SHP77 treated with DMSO at 0.1 percent for 48 hours (cell line): ENCODE measurements around the gene MCF2L2.
"Not testable (repeated sequence)": the region's sequence is repeated elsewhere in the genome, so short reads cannot be mapped to it uniquely, and the experiment has no call there.

ENCODE experiments used
- DNase-seq: peaks from one replicate; lab custom pipeline; 2025; lab: John Stamatoyannopoulos, UW

The MCF2L2 gene

DNA sequence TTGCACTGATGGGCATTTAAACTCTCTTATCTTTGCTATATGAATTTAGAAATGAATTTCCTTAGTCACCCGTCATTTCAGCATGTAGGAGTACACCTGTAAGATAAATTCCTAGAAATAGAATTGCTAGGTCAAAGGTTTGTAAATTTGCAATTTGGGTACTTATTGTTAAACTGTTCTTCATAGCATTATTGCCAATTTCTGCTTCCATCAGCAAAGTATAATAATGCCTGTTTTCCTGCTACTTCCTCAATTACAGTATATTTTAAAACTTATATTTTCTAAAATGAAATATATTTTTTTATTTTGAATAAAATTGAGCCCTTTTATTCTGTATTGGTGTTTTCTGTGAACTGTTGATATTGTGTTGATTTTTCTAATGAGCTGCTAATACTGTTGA is 16.3 kb upstream of the MCF2L2 start:
- no peak for DNase-seq

DNA sequence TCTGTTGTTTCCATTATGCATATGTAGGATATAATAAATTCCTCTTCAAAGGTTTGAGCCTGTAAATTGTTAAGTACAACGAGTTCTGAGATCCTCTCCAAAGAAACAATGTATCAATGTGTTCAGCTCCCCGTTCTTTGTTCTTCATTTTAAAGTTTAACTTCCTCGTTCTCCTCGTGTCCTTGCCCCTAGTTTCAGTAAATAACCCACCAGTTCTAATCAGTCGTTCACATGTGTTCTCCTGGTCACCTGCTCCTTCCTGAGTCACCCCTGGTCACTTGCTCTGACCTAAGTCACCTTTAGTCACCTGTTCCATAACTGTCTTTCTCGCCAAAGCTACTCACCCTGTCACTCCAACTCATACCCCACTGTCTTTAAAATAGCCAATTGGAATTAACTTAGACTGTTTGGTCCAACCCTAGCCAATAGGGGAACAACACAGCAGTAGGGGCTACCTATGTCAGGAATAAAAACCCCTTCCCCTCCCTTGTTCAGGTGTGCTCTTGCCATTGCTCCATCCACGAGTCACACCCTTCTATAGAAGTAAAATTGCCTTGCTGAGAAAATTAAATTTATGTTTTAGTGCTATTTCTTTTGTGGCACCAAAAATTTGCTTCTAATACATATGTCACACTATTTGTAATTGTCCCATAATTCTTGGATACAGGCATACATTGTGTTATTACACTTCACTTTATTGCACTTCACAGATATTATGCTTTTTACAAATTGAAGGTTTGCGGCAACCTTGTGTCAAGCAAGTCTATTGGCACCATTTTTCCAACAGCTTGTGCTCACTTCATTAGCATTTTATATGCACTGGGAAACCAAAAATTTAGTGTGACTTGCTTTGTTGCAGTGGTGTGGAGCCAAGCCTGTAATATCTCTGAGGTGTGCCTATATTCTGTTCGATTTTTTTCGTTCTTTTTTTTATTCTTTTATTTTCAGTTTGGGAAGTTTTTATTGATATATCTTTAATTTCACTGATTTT is 15.3 kb upstream of the MCF2L2 start:
- DNase-seq = no peak

DNA sequence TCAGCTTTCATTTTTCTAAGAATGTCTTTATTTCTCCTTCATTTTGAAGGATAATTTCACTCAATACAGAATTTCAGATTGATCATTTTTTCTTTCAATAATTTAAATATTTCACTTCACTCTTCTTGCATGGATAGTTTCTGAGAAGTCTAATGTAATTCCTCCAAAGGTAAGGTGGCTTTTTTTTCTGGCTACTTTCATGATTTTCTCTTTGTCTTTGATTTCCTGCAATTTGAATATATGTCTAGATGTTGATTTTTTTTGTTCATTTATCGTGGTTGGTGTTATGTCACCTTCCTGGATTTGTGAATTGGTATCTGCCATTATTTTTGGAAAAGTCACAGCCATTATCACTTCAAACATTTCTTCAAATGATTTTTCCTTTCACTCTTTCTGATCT is 14.6 kb upstream of the MCF2L2 start:
- no peak for DNase-seq

DNA sequence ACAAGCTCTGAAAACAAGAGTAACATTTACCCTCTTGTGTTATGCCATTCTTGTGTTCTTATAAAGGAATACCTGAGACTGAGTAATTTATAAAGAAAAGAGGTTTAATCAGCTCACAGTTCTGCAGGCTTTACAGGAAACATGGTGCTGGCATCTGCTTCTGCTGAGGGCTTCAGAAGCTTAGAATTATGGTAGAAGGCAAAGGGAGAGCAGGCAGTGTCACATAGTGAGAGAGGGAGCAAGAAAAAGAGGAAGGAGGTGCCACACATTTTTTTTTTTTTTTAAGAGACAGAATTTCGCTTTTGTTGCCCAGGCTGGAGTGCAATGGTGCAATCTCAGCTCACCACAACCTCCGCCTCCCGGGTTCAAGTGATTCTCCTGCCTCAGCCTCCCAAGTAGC is 12.1 kb upstream of the MCF2L2 start:
- DNase-seq = not testable (repeated sequence)

DNA sequence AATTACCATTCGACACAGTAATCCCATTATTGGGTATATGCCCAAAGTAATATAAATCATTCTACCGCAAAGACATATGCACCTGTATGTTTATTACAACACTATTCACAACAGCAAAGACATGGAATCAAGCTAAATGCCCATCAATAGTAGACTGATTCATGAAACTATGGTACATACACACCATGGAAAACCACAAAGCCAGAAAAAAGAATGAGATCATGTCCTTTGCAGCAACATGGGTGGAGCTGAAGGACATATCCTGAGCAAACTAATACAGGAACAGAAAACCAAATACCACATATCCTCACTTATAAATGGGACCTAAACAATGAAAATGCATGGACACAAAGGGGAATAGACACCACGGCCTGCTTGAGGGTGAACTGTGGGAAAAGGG is 11.1 kb upstream of the MCF2L2 start:
- DNase-seq = no peak

DNA sequence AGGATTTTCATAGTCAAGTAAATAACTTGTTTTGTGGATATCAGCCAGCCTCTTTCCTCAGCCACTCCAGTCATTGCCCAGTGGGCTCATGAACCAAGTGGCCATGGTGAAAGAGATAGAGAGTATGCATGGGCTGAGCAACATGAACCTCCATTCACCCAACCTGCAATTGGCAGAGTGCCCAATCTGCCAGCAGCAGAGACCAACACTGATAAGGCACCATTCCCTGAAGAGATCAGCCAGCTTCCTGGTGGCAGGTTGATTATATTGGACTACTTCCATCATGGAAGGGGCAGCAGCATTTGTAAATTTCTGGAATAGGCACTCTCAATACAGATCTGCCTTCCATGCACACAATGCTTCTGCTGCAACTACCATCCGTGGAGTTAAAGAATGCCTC is 10.3 kb upstream of the MCF2L2 start:
- DNase-seq = no peak

DNA sequence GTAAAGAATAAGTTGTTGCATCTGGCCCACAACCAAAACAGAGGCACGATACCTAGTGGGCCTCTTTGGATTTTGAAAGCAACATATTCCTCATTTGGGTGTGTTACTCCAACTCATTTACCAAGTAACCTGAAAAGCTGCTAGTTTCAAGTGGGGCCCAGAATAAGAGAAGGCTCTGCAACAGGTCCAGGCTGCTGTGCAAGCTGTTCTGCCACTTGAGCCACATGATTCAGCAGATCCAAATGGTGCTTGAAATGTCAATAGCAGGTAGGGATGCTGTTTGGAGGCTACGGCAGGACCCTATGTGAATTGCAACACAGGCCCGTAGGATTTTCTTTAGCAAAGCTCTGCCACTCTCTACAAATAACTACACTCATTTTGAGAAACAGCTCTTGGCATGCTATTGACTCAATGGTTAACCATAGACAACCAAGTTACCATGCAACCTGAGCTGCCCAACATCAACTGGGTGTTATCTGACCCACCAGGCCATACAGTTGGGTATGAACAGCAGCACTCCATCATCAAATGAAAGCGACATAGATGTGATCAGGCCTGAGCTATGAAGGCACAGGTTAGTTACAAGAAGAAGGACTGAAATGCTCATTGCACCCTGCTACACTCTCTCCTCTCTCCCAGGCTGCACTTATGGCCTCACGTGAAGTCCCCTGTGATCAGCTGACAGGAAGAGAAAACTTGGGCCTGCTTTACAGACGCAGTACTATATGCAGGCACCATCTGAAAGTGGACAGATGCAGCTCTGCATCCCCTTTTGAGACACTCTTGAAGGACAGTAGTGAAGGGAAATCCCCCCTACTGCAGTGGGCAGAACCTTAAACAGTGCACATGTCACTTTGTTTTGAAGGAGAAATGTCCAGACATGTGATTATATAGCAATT is 9.5 kb upstream of the MCF2L2 start:
- no peak for DNase-seq

DNA sequence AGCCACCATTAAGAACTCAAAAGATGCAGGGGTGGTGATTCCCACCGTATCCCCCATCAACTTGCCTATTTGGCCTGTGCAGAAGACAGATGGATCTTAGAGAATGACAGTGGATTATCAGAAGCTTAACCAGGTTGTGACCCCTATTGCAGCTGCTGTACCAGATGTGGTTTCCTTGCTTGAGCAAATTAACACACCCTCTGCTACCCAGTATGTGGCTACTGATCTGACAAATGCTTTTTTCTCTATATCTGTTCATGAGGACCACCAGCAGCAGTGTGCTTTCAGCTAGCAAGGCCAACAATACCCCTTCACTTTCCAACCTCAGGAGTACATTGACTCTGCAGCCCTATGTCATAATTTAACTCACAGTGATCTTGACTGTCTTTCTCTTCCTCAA is 8.6 kb upstream of the MCF2L2 start:
- no peak for DNase-seq

DNA sequence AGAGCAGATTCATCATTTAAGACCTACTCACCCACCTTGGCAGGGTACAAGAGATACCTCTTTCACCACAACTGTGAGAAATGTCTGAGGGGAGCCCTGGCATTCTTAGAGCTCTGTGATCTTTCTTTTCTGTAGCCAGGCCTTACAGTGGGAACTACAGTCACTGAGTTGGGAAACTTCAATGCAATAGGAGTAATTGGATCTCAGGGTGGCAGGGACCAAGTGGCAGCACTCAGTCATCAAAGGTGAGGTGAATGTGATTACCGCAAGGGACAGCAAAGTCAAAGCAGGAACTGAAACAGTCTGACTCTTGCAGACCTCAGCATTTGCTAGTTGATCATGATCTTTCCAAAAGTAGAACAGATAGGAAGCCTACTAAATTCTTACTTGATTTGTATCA is 7.2 kb upstream of the MCF2L2 start:
- DNase-seq = no peak

DNA sequence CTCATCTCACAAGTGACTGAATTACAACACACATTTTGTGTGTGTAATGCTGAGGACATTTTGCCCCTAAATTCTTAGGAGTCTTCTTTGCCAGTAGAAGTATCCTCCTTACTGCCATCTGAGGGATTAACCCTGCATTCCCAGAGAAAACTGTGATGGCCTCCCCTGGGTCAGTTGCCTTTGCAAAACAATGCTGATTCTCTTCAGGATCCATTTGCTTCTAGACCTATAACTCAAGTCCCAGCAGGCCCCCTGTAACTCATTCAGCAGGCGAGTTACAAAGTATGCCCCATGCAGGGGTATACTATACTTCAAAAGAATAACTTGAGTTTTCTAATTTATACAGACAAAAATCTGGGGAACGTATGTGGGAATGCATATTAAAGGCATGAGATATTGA is 6.6 kb upstream of the MCF2L2 start:
- DNase-seq = no peak

DNA sequence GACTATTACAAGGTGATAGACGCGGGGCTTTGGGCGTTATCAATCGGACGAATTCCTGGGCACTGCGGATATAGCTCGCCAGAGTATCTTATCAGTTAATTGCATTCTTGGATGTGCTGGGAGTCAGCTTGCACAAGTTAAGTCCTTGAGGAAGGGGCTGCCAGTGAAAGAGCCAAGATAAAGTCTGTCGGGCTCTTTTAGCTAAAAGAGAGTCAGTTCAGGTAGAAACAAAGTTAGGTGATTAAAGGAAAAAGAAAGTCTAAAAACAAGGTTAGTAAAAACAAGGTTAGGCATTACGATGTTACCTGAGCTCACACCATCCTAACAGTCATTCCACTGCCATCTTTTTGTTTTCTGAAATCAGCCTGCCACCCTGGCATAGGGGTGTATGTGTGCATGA is 6.1 kb upstream of the MCF2L2 start:
- DNase-seq = no peak

DNA sequence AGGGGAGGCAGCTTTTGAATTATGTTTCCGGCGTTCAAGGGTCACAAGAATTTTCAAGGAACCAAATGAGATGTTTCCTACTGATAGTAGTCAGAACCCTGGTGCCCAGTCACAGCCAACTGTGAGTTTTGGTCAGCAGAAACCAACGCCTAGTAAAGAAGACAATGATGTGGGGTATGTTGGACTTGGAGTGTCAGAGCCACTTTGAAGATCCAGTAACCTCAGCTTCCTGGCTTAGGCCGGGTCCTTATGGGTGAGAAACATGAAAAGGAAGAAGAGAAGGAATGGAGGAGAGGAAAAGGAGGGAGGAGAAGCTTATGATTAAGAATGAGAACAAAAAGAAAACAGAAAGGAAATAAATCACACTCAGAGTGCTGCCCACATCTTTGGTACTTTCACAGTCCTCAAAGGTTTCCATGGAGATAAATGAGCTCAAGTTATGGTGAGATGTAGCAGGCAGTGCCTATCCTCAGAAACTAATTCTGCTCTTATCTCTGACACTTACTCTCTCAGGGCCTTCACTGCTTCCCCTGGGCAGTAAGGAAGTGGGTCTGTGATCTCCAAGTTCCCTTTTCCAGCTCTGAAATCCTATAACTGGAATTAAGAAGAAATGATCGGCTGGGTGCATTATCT is 2.0 kb upstream of the MCF2L2 start:
- DNase-seq = no peak

DNA sequence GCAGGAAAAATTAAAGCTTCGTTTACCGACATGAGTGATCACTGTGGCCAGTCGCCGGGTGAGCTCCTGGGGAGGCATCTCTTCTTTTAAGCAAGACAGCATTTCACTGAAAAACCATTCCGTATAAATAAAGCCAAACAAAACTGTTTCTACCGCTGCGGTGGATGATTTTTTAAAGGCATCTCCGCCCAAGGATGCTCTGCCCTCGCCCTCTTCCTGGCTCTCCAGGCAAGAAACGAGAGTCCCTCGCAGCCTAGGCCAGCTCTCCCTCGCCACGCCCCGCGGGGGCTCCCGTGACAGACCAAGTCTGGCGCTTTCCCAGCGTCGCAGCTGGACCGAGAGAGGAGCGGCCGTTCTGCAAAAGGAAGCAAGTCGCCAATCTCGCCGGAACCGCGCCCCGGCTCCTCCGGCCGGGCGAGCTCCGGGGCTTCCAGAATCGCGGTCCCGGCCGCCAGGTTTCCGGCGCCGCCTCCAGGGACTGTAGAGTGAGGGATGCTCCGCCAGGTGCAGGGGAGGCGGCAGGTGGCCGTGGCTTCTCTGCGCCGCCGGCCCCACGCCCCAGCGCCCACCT is 458 bp downstream of the MCF2L2 start:
- DNase-seq = no peak

DNA sequence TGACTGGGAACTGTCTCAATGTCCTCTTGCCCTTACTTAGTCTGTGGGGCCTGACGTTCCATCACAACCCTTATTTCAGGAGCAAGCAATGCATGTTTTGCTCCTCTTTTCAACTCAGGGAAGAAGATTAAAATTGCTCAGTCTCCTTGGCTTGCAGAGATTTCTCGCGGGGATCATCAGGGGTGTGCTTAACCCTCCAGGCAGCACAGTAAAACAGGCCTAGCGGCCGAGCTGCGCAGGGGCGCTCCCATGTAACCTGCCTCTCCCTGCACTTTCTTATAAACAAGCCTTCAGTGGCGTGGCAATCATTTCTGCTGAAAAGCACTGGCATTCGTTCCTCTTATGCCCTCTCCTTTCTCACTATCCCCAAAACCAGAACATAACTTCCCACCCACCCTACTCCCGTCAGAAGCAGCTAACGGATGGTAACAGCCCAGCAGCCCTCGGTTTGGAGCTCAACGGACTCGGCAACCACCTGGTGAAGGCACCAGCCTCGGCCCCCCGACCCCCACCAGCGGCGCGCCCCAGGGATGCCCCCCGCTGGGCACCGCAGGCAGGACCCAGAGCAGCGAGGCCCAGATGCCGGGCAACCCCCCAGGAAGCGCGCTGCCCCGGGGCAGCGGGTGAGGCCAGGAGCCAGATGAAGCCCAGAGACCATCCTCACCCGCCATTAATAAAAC is 1.1 kb downstream of the MCF2L2 start:
- DNase-seq = no peak

DNA sequence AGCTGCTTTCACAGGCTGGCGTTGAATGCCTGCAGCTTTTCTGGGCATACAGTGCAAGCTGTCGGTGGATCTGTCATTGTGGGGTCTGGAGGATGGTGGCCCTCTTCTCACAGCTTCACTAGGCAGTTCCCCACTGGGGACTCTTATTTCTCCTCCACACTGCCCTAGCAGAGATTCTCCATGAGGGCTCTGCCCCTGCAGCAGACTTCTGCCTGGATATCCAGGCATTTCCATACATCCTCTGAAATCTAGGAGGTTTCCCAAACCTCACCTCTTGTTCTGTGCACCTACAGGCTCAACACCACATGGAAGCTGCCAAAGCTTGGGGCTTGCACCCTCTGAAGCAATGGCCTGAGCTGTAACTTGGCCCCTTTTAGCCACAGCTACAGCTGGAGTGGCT is 9.6 kb downstream of the MCF2L2 start:
- not testable (repeated sequence) for DNase-seq

DNA sequence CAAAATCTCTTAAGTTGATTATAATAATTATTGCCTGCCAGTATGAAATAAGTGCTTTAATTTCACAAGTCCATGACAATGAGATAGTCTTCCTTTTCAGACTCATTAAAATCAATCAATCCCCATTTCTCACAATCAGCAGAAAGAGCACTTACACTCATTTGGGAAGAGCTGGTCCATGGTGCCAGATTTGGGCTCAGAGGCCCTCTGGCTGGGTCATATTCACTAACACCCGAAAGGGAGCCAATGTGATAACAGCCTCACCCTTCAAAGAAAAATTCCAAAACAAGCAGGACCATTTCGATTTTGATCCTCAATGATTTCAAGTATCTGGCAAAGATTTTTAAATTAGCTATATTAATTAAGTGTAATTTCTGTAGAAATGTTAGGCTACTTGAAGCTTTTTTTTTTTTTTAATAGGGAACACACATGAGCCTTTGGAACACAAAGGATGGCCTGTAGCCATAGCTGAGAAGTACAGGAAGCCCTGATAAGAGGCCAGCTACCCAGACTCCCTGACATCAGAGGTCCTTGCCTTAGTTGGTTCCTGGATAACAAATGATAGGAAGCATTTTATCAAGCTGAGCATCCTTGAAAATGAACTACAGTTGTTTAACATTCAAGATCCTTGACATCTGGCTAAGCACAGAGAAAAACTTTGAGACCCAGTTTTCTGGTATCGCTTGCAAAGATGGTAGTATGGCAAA is 17.1 kb downstream of the MCF2L2 start:
- no peak for DNase-seq

DNA sequence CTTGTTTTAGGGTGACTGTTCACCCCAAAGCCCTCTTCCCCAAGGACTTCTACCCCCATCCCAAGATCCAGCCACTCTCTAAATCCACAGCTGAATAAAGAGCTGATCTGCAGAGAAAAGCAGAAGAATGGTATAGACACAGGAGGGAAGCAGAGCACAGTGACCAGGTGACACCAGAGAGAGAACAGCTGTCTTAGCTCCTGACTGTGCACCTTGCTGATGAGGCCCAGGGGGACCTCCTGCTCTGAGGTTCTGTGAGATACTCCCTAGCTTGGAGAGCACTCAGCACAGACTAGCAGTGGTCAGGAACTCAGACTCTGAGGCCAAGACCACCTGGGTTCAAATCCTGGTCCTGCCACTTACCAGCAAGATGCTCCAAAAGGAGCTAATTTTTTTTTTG is 17.7 kb downstream of the MCF2L2 start:
- DNase-seq = no peak

DNA sequence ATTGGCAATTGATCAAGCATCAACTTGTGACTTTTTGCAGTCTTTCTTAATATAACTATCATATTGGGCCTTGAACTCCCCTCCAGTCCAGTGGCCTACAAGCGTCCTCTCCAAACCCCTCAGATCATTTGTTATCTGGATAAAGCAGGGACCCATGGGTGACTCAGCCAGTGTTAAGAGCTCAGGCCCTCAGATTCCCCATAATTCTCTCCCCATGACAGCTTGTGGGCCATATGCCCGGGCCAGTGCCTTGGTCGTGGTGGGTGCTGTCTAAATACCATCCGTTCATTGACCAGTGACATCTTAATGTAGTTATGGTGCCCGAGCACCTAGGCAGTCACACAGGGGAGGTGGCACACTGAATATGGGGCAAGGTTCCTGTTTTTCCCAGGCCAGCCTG is 18.1 kb downstream of the MCF2L2 start:
- DNase-seq = no peak

DNA sequence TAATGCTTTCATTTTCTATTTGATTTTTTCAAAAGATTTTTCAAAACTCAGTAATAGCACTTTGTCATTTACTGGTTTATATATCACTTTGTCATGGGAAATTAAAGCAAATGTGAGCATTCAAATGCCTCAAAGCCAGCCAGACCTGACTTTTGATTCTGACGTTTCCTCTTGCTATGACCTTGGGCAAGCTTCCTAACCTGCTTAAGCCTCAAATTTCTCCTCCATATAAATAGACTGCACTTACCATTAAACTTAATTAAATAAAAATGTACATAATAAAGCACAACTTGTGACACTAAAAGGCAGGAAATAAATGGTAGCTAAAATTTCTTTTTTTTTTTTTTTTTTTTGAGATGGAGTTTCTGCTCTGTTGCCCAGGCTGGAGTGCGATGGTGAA is 19.2 kb downstream of the MCF2L2 start:
- no peak for DNase-seq

DNA sequence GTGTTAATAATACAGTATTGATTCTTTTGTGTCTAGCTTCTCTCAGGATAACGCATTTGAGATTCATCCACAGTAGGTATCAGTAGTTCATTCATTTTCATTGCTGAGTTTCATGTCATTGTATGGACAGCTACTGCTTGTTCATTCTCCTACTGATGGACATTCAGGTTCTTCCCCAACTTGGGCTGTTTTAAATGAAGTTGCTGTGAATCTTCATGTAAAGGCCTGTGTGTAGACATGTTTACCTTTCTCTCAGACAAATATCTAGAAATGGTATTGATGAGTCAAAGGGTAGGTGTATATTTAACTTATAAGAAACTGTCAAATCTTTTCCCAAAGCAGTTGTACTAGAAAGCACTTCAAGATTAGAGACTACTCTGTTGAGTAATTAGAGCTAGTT is 26.7 kb downstream of the MCF2L2 start:
- DNase-seq = no peak

DNA sequence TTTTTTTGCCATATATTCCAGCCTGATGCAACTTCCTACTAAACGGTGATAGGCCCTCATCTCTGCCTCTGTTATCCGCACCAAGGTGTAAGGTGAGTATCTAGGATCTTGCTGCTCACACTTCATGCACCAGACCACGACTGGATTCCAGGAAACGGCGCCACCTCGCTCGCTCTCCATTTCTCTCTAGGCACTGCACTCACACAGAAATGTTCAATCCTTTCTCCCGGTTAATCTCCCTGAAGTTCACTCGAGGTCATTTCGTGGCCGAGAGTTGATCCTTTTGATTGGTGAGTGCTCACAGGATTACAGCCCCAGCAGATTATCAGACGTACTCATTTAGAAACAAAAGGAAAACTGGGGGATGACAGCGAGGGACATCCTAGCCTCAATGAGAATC is 28.1 kb downstream of the MCF2L2 start:
- no peak for DNase-seq
